NCI-H146 treated with DMSO at 0.1 percent for 48 hours (cell line): ENCODE results near the gene KDM6A.
"Not testable (repeated sequence)": the region's sequence is repeated elsewhere in the genome, so short reads cannot be mapped to it uniquely, and the experiment has no call there.

Experiments
- DNase-seq: peaks from one replicate; lab custom pipeline; 2025; ENCODE audit not compliant: unreplicated experiment; lab: John Stamatoyannopoulos, UW

KDM6A gene

GRCh38 chrX:45003085-45003484 is 130.1 kb downstream of the KDM6A start:
- DNase-seq: peak; percentile 13

- no peak for DNase-seq
Measured at GRCh38 chrX:45006002-45006800, 133.2 kb downstream of the KDM6A start.

- DNase-seq: no peak
Measured at GRCh38 chrX:45007598-45007997, 134.6 kb downstream of the KDM6A start.

GRCh38 chrX:45009371-45010000 is 136.5 kb downstream of the KDM6A start:
- DNase-seq: no peak

- DNase-seq: no peak
Measured at GRCh38 chrX:45011131-45011530, 138.1 kb downstream of the KDM6A start.

GRCh38 chrX:45011597-45011996 is 138.6 kb downstream of the KDM6A start:
- DNase-seq: no peak

- DNase-seq: no peak
Measured at GRCh38 chrX:45017946-45018345, 145.0 kb downstream of the KDM6A start.

- no peak for DNase-seq
Measured at GRCh38 chrX:45022150-45022549, 149.2 kb downstream of the KDM6A start.

- DNase-seq: no peak
Measured at GRCh38 chrX:45024501-45024900, 151.5 kb downstream of the KDM6A start.

GRCh38 chrX:45026036-45026435 is 153.0 kb downstream of the KDM6A start:
- no peak for DNase-seq

- no peak for DNase-seq
Measured at GRCh38 chrX:45031830-45032378, 158.9 kb downstream of the KDM6A start.

GRCh38 chrX:45035071-45035470 is 162.1 kb downstream of the KDM6A start:
- no peak for DNase-seq

- DNase-seq: no peak
Measured at GRCh38 chrX:45036161-45036560, 163.2 kb downstream of the KDM6A start.

GRCh38 chrX:45040137-45040536 is 167.1 kb downstream of the KDM6A start:
- not testable (repeated sequence) for DNase-seq

- no peak for DNase-seq
Measured at GRCh38 chrX:45046417-45046816, 173.4 kb downstream of the KDM6A start.

GRCh38 chrX:45050558-45050957 is 177.6 kb downstream of the KDM6A start:
- no peak for DNase-seq

GRCh38 chrX:45056428-45057145 is 183.6 kb downstream of the KDM6A start:
- DNase-seq: no peak

GRCh38 chrX:45059906-45060305 is 186.9 kb downstream of the KDM6A start:
- DNase-seq: peak; percentile 2

- no peak for DNase-seq
Measured at GRCh38 chrX:45063319-45064095, 190.5 kb downstream of the KDM6A start.

GRCh38 chrX:45068569-45068968 is 195.6 kb downstream of the KDM6A start:
- no peak for DNase-seq
